HG03139 (cell line): Measurements from ENCODE around the gene DDX10.

Experiments
- ATAC-seq: cut with Tn5 transposase; IDR thresholded peaks from one replicate; pipeline ENCODE4 v1.9.1; 2021; ENCODE audit not compliant: unreplicated experiment

Gene DDX10

DNA sequence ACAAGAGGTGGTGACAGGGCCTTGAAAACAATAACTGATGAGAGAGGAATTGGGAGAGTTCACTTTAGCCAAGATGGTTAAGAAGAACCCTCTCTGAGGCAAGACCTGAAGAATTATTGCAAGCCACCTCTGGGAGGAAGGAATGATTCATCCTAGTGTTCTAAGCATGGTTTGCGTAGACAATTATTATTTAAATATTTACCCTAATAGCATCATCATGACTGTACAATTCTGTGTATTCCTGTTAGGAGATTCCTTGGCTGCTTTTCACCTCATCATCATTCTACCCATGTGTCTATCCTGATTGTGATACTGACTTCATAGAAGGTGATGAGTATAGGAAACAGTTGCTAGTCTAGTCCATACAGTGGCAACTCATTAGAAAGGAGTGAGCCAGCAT is 264.4 kb downstream of the DDX10 start:
- no peak for ATAC-seq

DNA sequence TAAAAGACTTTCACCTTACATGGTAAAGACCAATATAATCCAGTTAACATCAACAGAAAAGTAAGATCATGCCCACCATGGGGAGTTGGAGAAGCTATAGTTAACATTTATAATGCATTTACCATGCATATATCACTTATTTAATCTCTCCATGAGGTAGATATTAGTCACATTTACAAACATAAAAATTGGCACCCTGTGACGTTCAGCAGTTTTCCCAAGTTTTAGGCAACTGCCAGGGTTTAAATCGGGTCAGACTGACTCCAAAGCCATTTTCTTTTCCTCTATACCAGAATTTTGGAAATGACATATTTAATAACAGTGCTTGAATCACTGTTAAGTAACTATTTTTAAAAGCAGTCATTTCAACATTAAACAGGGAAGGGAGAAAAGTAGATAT is 266.3 kb downstream of the DDX10 start:
- ATAC-seq, result no peak

- ATAC-seq, result no peak
Observed at GRCh38 chr11:108933630-108934029, 268.8 kb downstream of the DDX10 start.

DNA sequence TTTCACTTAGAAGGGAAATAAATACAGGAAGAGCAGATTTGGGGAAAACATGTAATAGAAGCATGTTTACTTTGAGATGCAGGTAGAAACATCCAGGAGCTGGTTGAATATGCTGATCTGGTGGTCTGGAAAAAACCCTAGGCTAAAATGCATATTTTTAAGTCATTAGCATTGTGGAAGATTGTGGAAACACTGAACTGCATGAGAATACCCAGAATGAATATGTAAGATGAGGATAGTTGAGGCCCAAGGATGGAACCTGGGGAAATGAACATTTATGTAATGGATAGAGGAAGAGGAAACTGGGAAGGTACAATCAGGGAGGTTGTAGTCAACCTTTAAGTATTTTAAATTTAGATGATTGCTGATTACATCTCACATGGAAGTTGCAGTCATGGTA is 269.4 kb downstream of the DDX10 start:
- no peak for ATAC-seq

DNA sequence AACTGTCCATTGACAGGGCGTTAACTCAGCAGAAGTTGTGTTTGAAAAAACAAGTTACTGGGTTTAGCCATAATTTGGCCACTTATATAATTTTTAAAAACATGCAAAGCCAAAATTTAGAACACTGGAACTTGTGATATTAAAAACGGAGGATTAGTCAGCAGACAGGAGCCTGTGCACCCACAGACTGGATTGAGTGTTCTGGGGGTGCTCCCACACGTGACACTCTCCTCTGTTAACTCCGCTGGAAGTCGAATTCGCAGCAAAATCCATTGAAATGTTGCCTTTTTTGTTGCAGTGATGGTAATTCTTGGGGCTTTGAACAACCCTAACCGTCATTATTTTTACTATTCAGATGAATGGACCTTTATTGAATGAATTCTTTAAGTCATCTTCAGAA is 269.8 kb downstream of the DDX10 start:
- ATAC-seq, result no peak

DNA sequence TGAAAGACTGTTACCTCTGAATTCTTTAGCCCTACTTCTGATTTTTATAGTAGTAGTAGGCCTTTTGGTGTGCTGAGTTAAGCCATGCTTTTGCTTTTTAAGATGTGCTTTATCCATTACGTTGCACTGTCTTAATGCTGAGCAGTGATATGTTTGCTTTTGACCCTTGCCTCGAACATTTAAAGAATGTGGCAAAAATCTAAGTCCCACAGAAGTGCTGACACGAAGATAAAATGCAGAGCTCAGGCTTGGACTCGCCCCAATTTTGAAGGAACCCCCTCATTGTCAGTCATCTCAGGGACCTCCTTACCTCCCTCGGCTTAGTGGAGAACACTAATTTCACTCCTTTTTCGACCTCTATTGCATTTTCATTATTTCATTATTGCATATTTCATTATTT is 272.9 kb downstream of the DDX10 start:
- ATAC-seq, result no peak

- no peak for ATAC-seq
Observed at GRCh38 chr11:108938604-108939003, 273.7 kb downstream of the DDX10 start.

DNA sequence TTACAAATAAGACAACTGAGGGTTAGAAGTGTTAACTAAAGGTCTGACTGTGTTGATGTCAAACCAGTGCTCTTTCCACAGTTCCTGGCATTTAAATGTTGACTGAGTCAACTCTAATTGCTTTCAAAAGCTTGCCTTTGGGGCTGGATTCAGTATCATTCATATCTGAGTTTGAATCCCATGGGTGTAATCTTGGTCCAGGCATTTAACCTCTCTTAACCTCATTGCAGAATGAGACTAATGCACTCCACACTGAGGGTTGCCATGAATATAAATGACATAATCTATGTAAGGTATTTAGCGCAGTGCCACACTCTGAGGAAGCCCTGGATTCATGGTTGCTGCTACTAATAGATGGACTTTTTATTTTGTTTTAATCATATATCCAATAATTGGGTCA is 274.3 kb downstream of the DDX10 start:
- no peak for ATAC-seq

GRCh38 chr11:108943853-108944252 is 279.0 kb downstream of the DDX10 start:
- ATAC-seq, result no peak

- ATAC-seq, result no peak
Observed at GRCh38 chr11:108944471-108945178, 279.8 kb downstream of the DDX10 start.

- no peak for ATAC-seq
Observed at GRCh38 chr11:108945341-108945740, 280.5 kb downstream of the DDX10 start.

GRCh38 chr11:108947654-108948570 is 283.0 kb downstream of the DDX10 start:
- ATAC-seq, result no peak

DNA sequence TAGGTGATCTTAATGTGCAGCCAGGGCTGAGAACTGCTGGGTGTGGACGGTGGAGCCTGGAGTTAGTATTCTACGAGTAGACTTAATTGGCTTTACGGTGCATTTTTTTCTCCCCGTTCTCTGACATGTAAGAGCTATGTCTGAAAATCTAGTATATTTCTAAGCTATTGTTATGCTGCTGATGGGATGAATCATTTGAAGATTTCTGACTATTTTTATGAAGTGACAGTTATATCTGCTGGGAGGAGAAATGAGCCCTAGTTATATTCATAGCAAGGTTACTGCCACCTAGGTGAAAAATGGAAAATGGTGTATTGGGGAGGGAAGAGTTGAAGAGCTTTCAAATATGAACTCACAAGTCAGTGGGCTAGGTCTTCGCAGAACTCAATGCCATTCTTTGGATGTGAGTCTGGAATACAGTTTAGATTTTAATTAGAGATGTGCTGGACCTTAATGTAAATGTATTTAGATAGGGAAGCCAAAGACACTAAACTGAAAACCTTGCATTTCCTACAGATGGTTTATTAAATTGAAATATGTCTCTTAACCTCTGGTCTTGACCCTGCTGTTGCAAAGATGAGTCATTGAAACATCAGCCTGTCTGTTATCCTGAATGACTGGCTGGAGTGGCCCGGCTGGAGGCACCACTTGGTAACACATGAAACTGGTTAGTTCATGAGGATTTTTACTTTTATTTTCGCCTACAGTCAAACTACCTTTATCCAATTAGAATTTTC is 293.7 kb downstream of the DDX10 start:
- ATAC-seq, result peak; percentile 57

DNA sequence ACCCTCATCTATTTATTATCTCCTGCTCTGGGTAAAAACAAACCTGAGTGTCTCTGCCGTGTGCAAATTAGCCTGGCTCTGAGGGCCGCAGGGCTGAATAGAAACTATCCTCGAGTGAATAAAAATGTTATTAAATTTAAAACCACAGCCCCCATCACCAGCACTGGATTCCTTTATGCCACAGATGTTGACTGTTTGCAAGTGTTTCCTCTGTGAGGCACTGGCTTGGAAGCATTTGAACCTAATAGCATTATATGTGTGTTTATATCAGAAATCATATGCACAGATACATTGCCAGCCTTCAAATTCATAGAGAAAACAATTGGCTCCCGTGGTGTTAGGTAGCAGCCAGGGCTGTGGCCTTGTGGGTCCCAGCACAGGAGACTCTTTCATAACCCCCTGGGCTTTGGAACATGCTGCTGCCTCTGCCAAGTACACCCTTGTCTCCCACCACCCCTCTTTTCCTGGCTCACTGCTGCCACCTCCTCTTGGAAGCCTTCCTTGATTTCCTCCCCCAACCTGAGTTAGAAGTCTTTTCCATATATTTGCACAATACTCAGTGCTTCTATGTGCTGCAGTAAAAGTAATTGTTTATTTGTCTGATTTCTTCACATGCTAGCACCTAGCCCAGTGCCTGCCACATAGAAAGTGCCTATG is 294.4 kb downstream of the DDX10 start:
- ATAC-seq, result no peak

- no peak for ATAC-seq
Observed at GRCh38 chr11:108959874-108960273, 295.0 kb downstream of the DDX10 start.

DNA sequence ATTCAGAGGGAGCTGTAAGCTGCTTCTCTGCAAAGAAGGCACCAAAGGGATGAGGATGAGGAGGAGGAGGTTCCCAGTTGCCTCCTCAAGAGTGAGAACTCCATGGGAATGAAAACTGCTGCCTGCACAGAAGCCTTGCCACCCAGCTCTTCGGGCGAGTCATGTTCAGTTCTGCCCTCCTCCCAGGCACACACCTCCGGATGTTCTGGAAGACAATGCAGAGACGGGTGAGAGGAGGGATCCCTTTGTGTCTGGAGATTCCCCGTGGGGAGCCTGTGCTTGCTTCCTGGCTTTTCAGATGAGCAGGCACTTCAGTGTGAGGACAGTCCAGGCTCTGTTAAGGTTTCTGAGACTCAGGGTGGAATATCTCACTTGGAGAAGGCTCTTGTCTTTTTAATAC is 295.6 kb downstream of the DDX10 start:
- no peak for ATAC-seq

GRCh38 chr11:108961095-108961494 is 296.2 kb downstream of the DDX10 start:
- ATAC-seq, result no peak

GRCh38 chr11:108963118-108963517 is 298.2 kb downstream of the DDX10 start:
- ATAC-seq, result no peak

- ATAC-seq, result no peak
Observed at GRCh38 chr11:108965306-108966001, 300.6 kb downstream of the DDX10 start.

- ATAC-seq, result no peak
Observed at GRCh38 chr11:108966206-108966605, 301.3 kb downstream of the DDX10 start.
